HG03108 (cell line): ENCODE data around the gene ZNF639.
"Not testable (repeated sequence)": the region's sequence is repeated elsewhere in the genome, so short reads cannot be mapped to it uniquely, and the experiment has no call there.

Source experiments
- ATAC-seq: cut with Tn5 transposase; IDR thresholded peaks from one replicate; pipeline ENCODE4 v1.9.1; 2021; ENCODE audit warnings: moderate library complexity; ENCODE audit not compliant: unreplicated experiment

Gene ZNF639

GRCh38 chr3:179322286-179323196, at the start of gene ZNF639:
Gene ZNF639 (plus strand): TSS chr3:179323031. CDS start chr3:179328294, 5,263 bp downstream.
- peak; percentile 79 for ATAC-seq

GRCh38 chr3:179274434-179274833, 48.4 kb upstream of the ZNF639 start:
- ATAC-seq: not testable (repeated sequence)

- no peak for ATAC-seq
These were observed 46.8 kb upstream of the ZNF639 start for GRCh38 chr3:179276001-179276400.

GRCh38 chr3:179276743-179277142, 46.1 kb upstream of the ZNF639 start:
- no peak for ATAC-seq

GRCh38 chr3:179278151-179278550, 44.7 kb upstream of the ZNF639 start:
- no peak for ATAC-seq

- no peak for ATAC-seq
These were observed 43.7 kb upstream of the ZNF639 start for GRCh38 chr3:179278932-179279693.

GRCh38 chr3:179279837-179280236, 43.0 kb upstream of the ZNF639 start:
- no peak for ATAC-seq

GRCh38 chr3:179281825-179282224, 41.0 kb upstream of the ZNF639 start:
- ATAC-seq: no peak

- no peak for ATAC-seq
These were observed 36.5 kb upstream of the ZNF639 start for GRCh38 chr3:179286331-179286730.

- ATAC-seq: no peak
These were observed 34.0 kb upstream of the ZNF639 start for GRCh38 chr3:179288845-179289244.

- ATAC-seq: no peak
These were observed 33.5 kb upstream of the ZNF639 start for GRCh38 chr3:179289295-179289694.

- no peak for ATAC-seq
These were observed 30.4 kb upstream of the ZNF639 start for GRCh38 chr3:179292450-179292849.

GRCh38 chr3:179297971-179298725, 24.7 kb upstream of the ZNF639 start:
- ATAC-seq: no peak

- no peak for ATAC-seq
These were observed 23.5 kb upstream of the ZNF639 start for GRCh38 chr3:179299316-179299715.

GRCh38 chr3:179299999-179300613, 22.7 kb upstream of the ZNF639 start:
- no peak for ATAC-seq

- ATAC-seq: no peak
These were observed 21.2 kb upstream of the ZNF639 start for GRCh38 chr3:179301645-179302044.

GRCh38 chr3:179302111-179302510, 20.7 kb upstream of the ZNF639 start:
- no peak for ATAC-seq

- ATAC-seq: no peak
These were observed 18.2 kb upstream of the ZNF639 start for GRCh38 chr3:179304605-179305004.

- not testable (repeated sequence) for ATAC-seq
These were observed 15.5 kb upstream of the ZNF639 start for GRCh38 chr3:179307362-179307761.

- no peak for ATAC-seq
These were observed 14.8 kb upstream of the ZNF639 start for GRCh38 chr3:179308001-179308400.
